GM21390 (cell line): Measurements from ENCODE around the gene SH3GLB2.
"Not testable (repeated sequence)": the region's sequence is repeated elsewhere in the genome, so short reads cannot be mapped to it uniquely, and the experiment has no call there.

Experiments
- ATAC-seq: cut with Tn5 transposase; IDR thresholded peaks from one replicate; pipeline ENCODE4 v1.9.1; 2021; ENCODE audit not compliant: unreplicated experiment

The SH3GLB2 gene

GRCh38 chr9:129054163-129054851 is 26.2 kb upstream of the SH3GLB2 start:
- no peak for ATAC-seq

GRCh38 chr9:129053020-129053419 is 24.9 kb upstream of the SH3GLB2 start:
- ATAC-seq = no peak

- ATAC-seq = no peak
Measured at GRCh38 chr9:129052592-129052991, 24.5 kb upstream of the SH3GLB2 start.

- no peak for ATAC-seq
Measured at GRCh38 chr9:129042016-129042415, 13.9 kb upstream of the SH3GLB2 start.

DNA sequence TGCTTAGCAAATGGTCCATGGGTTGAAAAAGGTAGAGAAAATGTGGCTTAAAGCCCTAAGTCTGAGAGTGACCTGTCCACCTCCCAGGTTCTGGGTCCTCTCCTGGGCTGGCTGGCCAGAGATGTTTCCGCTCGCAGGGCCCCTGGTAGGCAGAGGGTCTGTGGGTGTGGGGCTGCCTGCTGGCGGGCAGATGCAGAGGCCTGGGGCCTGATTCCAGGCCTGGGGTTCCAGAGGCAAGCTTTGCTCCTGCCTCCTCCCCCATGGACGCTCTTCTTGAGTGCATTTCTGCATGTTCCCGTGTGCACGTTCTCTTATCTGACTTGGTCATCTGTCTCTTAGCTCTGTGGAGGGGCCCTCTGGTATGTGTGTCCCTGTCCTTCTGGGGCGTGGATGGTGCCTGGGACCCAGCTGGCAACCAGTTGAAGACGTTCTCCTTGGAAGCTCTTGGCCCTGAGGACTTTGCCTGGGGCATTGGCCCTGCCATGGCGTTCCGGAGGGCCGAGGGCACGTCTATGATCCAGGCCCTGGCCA is 12.0 kb upstream of the SH3GLB2 start:
- ATAC-seq = no peak

DNA sequence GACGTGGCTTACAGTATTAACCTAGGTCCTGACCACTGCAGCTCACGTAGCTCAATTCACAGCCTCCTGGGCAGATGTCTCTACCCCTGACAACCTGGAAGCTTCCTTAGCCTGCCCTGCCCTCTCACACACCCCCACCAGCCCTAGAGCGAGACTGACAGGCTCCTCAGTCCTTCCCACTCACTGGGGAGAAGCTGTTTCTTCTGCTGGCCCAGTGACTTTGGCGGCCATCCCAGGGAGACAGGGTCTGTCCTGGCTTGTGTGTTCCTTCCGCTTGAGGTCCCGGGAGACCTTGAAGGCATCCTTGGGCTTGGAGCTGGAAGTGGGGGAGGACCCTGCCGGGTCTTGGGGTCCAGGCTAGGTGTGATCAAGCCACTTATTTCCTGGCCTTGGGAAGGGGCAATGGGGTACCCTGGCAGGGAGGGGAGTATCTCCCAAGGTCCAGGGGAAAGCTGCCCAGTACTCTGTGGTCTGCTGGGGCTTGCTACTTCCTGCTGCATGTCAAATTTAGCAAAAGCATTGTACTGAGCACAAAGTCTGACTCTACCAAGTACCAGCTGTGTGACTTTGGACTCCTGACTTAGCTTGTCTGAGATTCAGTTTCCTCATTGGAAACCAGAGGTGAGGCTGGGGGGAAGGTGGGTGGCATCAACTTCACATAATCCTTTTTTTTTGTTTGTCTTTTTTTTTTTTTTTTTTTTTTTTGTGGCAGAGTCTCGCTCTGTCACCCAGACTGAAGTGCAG is 10.2 kb upstream of the SH3GLB2 start:
- no peak for ATAC-seq

DNA sequence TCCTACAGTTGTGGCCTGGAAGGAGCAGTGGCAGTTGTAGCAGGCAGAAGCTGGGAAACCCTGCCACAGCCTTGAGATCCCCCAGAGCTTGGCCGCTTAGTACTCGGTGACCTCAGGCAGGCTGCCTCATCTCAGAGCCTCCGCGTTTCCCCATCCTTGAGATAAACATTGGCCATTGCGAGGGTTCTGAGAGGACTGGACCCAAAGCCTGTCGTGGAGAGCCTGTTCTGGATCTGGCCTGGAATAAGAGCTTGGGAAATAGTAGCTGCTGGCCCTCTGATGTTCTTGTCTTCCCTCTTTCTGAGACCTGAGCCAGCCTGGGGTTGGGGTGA is 9.6 kb upstream of the SH3GLB2 start:
- no peak for ATAC-seq

DNA sequence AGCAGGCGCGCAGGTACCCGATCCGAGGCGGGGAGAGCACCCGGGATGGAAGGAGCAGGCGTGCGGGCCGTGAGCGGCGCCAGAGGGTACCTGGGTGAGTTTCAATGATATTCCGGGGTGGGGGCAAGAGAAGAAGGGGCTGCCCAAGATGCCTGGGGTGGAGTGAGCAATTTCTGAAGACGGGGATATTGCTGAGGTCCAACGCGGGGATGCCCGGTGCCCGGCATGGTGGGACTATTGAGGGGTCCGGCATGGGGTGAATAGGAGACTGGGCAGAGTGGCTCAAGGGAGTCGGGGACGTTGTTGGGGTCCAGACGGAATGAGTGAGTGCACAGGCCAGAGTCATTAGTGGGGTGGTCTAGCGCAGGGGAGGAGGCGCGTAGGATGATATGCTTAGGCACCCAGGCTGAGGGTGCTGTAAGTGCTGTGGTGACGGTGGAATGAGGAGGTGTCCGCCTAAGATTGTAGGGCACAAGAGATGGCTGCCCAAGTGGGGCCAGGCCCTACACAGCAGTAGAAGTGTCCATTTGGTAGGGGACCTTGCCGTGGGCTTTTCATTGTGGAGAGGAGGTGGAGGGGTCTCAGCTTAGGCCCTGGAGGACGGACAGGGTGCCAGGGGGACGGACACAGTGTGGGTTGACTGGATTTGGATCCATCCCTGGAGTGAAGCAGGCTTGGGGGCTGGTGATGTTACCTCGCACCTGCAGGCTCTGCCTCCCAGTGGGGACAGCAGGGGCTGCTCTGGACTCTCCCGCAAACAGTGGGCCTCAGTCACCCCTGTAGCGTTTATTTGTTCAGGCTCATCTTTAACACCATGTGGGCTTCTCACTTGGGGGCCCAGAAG is 9.0 kb upstream of the SH3GLB2 start:
- ATAC-seq = no peak

DNA sequence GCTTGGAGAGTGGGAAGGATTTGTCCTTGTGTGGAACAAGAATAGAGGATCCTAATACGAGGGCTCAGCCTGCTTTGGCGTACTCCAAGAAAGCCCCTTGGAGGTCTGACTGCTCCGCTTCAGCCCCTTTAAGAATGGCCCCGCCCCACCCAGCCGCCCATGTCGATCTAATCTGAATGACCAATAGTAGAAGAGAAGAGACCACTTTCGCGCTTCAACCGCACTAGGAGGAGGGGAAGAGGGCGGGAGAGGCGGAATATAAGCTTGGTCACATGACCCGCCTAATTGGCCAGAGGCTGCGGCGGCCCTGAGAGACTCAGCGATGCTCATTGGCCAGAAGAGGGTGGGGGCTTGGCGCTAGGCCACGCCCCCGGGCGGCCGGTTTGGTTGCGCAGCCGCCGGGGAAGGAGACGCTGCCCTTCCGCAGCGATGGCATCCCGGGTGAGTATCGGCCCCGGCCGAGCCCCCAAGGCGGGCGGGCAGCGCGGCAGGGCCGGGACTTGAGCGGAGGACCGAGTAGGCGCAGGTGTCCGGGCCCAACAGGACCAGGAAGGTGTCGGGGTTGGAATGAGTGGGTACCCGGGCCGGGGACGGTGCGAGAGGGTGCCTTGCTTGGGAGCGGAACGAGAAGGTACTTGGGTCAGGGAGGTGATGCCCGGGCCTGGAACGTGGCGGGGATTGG is 8.3 kb upstream of the SH3GLB2 start, which contains the start of gene MIGA2:
Gene MIGA2, plus strand, starts transcription at position 386 of the 682 bp plus-strand sequence. CDS start 3,969 bp downstream, outside the sequence.
- peak; percentile 92 for ATAC-seq

DNA sequence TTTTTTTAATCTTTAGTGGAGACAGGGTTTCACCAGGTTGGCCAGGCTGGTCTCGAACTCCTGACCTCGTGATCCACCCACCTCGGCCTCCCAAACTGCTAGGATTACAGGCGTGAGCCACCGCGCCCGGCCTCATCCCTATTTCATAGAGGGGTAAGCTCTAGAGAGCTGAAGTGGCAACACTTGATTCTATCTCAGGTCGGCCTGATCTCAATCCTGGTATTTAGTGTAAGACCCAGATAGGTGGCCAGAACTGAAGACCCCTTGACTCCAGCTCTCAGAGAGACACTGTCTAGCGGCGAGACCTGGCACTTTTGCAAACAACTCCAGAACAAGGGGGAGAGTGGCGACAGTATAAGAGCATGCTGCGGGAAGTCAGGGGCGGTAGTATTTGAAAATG is 7.7 kb upstream of the SH3GLB2 start:
- not testable (repeated sequence) for ATAC-seq

DNA sequence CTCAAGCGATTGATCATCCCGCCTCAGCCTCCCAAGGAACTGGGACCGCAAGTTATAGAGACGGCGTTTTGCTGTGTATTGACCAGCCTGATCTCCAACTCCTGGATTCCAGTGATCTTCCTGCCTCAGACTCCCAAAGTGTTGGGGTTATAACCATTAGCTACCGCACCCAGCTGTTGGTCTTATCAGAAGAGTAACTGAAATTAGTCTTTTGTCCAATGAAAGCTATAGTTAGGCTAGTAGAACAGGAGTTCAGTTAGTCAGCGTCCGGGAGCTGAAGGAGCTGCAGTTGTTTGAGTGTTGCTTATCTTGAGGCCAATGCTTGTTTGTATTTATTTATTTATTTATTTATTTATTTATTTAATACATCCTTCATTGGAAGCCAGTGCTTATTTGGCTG is 5.1 kb upstream of the SH3GLB2 start:
- ATAC-seq = no peak

DNA sequence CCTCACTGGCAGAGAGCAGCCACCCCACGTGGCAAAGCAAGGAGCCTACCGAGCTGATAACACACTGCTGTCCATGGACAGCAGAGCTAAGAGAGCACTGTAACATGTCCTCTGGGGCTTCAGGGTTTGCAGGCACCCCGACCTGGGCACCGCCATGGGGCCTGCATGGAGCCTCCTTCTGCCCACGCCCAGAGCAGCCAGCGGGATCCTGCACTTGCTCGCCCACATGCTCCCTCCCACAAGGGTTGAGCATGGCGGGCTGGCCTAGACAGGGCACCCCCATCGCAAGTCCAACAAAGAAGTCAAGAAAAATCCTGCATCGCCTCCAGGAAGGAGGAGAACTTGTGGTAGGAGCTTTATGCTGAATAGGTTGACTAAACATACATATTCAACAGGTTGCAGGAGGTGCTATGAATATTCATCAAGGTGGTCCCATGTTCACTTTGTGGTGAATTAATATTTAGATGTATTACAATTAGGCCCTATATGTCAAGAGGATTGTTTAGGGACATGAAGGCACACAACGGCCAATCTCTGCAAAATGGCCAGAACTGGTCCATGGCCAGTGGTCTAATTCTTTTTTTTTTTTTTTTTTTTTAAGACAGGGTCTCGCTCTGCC is 4.5 kb upstream of the SH3GLB2 start:
- ATAC-seq = no peak

DNA sequence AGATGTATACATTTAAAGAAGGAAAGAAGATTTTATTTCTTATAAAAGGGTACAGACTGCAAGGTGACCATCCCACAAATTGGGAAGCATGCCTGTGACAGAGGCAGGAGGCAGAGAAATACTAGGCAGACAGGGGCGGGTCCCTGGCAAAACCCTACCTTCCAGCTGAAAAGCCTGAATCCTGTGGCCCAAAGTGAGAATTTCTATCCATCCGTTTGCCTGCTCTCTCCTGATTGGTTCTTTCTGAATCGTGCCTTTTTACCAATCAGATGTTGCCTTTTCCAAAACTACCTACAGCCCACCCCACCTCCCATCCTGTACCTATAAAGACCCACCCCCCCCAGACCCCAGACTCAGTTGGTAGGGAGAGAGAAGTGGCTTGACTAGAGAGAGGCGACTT is 3.4 kb upstream of the SH3GLB2 start:
- ATAC-seq = no peak

- no peak for ATAC-seq
Measured at GRCh38 chr9:129030191-129030590, 2.1 kb upstream of the SH3GLB2 start.

DNA sequence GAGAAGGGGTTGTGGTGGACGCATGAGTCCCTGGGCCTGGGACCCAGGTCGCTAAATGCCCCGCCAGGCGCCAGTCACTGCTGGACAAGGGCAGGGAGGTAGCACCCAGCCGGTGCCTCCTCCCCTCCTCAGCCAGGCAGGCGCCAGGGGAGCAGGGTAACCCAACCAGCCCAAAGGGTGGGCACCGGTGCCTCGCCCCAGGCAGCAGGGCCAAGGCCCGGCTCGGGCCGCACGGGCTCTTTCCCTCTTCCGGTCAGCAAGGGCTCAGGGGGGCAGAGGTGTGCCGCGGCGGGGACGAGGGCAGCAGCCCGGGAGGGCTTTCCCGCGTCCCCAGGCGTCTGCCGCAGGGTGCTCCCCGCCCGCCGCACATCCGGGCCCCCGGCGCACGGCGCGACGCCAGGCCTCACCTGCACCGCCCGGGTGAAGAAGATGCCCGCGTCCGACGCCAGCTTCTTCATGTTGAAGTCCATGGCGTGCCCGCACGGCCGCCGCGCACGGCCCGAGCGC is 393 bp downstream of the SH3GLB2 start:
- ATAC-seq = peak; percentile 39

GRCh38 chr9:129027224-129027684 is 877 bp downstream of the SH3GLB2 start:
- peak; percentile 6 for ATAC-seq

DNA sequence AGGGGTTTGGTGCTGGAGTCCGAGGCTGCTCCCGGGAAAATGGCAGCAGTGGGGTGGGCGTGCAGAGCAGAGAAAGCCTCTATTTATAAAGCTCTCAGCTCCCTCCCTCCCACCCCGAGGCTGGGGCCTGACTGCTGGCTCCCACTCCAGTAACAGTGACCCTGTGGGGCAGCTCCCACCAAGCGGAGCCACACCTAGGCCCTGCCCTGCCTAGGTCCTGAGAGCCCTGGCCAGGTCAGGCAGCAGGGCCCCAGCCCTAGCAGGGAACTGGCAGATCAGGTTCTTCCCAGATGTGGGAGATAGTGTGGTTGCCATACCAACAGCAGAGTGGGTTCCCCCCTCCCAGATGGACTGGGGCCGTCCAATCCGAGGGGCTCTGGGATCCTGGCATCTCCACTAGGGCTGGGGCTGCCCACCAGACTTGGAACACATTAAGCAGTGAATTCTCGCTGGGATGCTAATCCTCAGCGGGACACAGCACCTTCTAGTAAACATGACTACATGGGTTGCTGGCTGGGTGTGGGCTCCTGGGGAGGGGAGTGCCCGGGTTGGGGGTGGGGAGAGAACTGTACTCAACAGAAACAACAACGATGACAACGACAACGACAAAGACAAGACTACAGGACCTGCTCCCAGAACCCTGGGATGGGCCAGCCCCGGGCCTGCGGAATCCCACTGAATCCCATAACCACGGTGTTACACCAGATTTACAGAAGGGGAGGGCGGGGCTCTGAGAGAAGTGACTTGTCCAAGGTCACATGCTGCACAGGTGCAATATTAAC is 1.5 kb downstream of the SH3GLB2 start:
- ATAC-seq = no peak

DNA sequence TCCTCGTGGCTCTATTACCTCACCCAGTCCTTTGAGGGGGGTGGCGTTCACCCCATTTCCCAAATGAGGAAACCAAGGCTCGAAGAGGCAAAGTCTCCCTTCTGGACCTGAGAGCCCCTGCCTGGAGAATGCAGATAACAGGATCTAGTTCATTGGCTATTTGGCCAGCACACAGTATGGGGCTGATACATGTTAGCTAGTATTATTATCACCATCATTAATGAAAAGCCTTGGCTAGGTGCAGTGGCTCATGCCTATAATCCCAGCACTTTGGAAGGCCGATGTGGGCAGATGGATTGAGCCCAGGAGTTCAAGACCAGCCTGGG is 4.3 kb downstream of the SH3GLB2 start:
- no peak for ATAC-seq
